Body of pancreas (tissue), 4 donors: Measurements from ENCODE around the gene BANF2. TPM values are rescaled to one million over a fixed set of nuclear protein-coding genes. Genes with fewer than 3 reads are reported as not detected.
A peak's percentile ranks its signal among the peaks of the same experiment; 100 is the strongest.

Source experiments
- ATAC-seq: fragments of 150-250 bp; one replicate; pipeline ENCODE4 v1.9.1; 2016
- DNase-seq, 4 donors: peaks; one replicate each; pipeline ENCODE4 v3.0.0-alpha.2; 2019
- H3K27ac ChIP-seq, 4 donors: fragments of 200-600 bp; sonication (generic); 1 replicate in 3 of 4; 2 replicates in 1 of 4; pipeline versions ENCODE4 v1.5.1 to v1.6.1; 2016 to 2019; ENCODE audit warnings: mild to moderate bottlenecking in 1 of 4, mixed read lengths in 1 of 4, moderate library complexity in 1 of 4
- H3K27me3 ChIP-seq, 2 donors: fragments of 200-600 bp; sonication (generic); one replicate each; pipeline ENCODE4 v1.6.0; 2016; ENCODE audit warnings: mild to moderate bottlenecking in 1 of 2
- H3K36me3 ChIP-seq, 2 donors: fragments of 200-600 bp; sonication (generic); replicated peaks in 1 of 2; 2 replicates each; pipeline ENCODE4 v1.5.1; 2016; ENCODE audit warnings: low read depth in 2 of 2; ENCODE audit not compliant: insufficient read depth in 1 of 2
- H3K4me1 ChIP-seq: fragments of 200-600 bp; sonication (generic); one replicate; pipeline ENCODE4 v1.6.0; 2016
- H3K4me3 ChIP-seq, 2 donors: fragments of 200-600 bp; sonication (generic); 1 replicate in 1 of 2; 2 replicates in 1 of 2; pipeline ENCODE4 v1.5.1; 2016 to 2019
- H3K9me3 ChIP-seq, 3 donors: fragments of 200-600 bp; sonication (generic); 1 replicate in 2 of 3; 2 replicates in 1 of 3; pipeline ENCODE4 v1.5.1; 2016
- POLR2A ChIP-seq, 3 donors: fragments of 450-650 bp; IDR thresholded peaks; one replicate each; pipeline ENCODE4 v1.6.1; 2016; ENCODE audit warnings: antibody characterized with exemption in 3 of 3, mild to moderate bottlenecking in 2 of 3
- WGBS, 2 donors: methylation state at CpG; one replicate each; pipeline ENCODE4 v1.1.5; 2017; 5-methylcytosine and 5-hydroxymethylcytosine counted together
- intact Hi-C: fragments of 100-400 bp; cut with DNase I; formaldehyde crosslinking; loops from one replicate; pipeline ENCODE4 v1.15.1; 2023
- total RNA-seq, 2 donors: library from RNA; depleted of rRNA; stranded (reverse); fragments of >200 nt; gene quantifications; one replicate each; pipeline ENCODE4 v1.1.0, GENCODE V29; 2016
- TF ChIP-seq, protein P1 (sequence below), 7 experiments: fragments of 450-650 bp in 4 of 7; fragments of 200-600 bp in 3 of 7; sonication (generic) in 3 of 7; IDR thresholded peaks; one replicate each; pipeline ENCODE4 v1.5.1; 2016 to 2019; ENCODE audit warnings: antibody characterized with exemption in 7 of 7

BANF2 gene
- total RNA-seq, 2 donors from 2014 or later, result 4.0 TPM; not detected in 1

DNA sequence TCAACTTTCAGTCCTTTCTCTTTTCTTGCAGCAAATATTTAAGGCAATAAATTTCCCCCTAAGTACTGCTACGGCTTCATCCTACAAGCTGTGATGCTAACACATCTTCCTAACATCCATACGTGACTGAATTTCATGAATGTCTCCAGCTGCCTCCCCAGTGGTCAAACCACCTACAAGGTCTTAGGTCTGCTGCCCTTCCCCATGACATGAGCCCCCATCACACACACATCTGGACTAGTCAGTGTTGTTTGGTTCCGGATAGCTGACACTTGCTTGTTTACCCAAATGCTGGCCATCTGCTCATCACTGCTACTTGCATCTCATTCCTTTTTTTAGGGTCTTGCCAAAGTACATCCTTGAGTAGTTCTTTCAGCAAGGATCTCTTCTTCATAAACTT, 32.3 kb upstream of the BANF2 start:
- Histone ChIP-seq H3K27ac (peak overlapping the region in 3 of 4 donors; percentile 10 to 73 (median 15)), H3K36me3 (peaks cover 0 to 3% of the 10 kb centered on the region in 2 donors), H3K27me3 (no peaks in the 10 kb centered on the region), H3K4me1 (peaks cover 89% of the 10 kb centered on the region), H3K4me3 (no peak overlapping the region), H3K9me3 (no peaks in the 10 kb centered on the region)
- TF ChIP-seq POLR2A (IDR thresholded peaks at IDR 0.05), result peak in 1 of 3 donors; percentile 4
- TF ChIP-seq, protein P1, sequence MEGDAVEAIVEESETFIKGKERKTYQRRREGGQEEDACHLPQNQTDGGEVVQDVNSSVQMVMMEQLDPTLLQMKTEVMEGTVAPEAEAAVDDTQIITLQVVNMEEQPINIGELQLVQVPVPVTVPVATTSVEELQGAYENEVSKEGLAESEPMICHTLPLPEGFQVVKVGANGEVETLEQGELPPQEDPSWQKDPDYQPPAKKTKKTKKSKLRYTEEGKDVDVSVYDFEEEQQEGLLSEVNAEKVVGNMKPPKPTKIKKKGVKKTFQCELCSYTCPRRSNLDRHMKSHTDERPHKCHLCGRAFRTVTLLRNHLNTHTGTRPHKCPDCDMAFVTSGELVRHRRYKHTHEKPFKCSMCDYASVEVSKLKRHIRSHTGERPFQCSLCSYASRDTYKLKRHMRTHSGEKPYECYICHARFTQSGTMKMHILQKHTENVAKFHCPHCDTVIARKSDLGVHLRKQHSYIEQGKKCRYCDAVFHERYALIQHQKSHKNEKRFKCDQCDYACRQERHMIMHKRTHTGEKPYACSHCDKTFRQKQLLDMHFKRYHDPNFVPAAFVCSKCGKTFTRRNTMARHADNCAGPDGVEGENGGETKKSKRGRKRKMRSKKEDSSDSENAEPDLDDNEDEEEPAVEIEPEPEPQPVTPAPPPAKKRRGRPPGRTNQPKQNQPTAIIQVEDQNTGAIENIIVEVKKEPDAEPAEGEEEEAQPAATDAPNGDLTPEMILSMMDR (IDR thresholded peaks at IDR 0.05), result no peak
- no peak for DNase-seq
- ATAC-seq, result no peak
- WGBS, 2 donors, result 41 to 43% methylated on average over 3 of the region's 3 CpGs
- intact Hi-C loops, result no loop called here

DNA sequence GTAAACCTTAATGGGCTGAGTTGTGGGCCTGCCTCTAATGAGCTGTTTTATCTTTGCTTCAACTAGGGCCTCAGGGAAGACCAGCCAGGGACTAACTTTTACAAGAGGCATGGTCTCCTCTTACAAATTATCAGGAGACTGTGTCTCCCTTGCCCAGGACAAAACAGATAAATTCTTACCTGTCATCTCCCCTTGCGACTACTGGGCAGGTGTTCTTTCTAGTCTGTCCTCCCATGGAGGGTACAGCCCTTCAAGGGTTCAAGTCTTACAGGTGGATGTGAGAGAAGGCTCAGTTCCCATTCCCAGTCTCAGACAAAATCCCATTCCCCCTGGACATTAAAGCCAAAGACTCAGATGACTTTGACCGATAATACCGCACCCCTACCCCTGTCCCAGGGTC, 31.3 kb upstream of the BANF2 start:
- peaks cover 90% of the 10 kb centered on the region for H3K4me1 ChIP-seq
- H3K4me3 ChIP-seq, result no peak overlapping the region
- peak overlapping the region in 2 of 4 donors; percentile 21 to 73 for H3K27ac ChIP-seq
- H3K9me3 ChIP-seq, result no peaks in the 10 kb centered on the region
- H3K27me3 ChIP-seq, result no peaks in the 10 kb centered on the region
- TF ChIP-seq, protein P1 (IDR thresholded peaks at IDR 0.05), result no peak
- TF ChIP-seq POLR2A (IDR thresholded peaks at IDR 0.05), result no peak
- DNase-seq (no peak), ATAC-seq (no peak)
- WGBS, 2 donors, result 48% methylated on average over 3 of the region's 3 CpGs
- intact Hi-C loops, result no loop called here
- peaks cover 0 to 3% of the 10 kb centered on the region in 2 donors for H3K36me3 ChIP-seq

DNA sequence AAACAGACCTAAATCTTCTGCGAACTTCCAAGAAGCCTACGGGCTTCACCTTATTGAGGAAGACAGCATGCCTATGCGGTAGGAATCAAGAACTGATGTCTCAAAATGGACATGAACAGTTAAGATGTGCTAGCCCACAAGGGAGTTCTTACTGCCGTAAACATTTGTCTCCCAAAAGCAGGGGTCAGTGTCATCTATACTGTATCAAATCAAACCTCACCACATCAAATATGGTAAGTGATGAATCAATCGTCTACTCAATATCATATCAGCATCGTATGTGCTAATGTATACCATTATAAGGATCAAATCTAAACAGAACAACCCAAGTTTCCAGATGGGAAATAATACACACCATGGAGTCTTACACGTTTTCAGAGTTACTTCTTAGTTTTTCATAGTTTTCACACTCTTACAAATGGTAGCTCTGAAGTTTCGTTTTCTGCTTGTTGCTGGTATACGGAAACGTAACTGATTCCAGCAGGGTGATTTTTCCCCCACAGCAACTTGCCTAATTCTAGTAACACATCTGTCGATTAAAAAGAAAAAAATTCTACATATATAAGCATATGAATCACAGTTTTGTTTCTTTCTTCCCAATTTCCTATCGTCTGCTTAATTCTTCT, 30.3 kb upstream of the BANF2 start:
- no peak for TF ChIP-seq POLR2A (IDR thresholded peaks at IDR 0.05)
- TF ChIP-seq, protein P1 (IDR thresholded peaks at IDR 0.05), result no peak
- Histone ChIP-seq H3K27me3 (no peaks in the 10 kb centered on the region), H3K4me3 (no peak overlapping the region), H3K4me1 (peaks cover 90% of the 10 kb centered on the region), H3K9me3 (no peaks in the 10 kb centered on the region), H3K27ac (peak overlapping the region; percentile 4 to 73 (median 25)), H3K36me3 (peaks cover 0 to 3% of the 10 kb centered on the region in 2 donors)
- 37 to 41% methylated on average over 12 of the region's 12 CpGs for WGBS, 2 donors
- intact Hi-C loops, result no loop called here
- DNase-seq (no peak), ATAC-seq (no peak)

DNA sequence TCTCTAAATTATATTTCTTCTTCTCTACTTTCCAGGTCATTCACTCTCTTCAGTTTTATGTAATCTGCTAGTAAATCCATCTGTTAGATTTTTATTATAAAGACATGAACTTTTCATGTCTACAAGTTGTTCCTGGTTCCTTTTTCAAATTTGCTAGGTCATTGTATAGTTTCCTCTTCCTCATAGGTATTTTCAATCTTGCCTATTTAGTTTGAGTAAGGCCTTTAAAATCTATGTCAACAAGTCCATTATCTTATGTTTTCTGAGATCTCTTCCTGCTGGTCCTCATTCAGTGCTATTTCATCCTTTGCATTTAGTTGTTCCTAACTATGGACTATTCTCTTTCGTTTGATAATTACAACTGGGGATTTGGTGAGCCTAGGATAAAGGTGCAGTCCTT, 28.8 kb upstream of the BANF2 start:
- H3K4me1 ChIP-seq, result peaks cover 94% of the 10 kb centered on the region
- 33 to 36% methylated on average over 1 of the region's 1 CpG for WGBS, 2 donors
- DNase-seq (no peak), ATAC-seq (no peak)
- no peak overlapping the region for H3K4me3 ChIP-seq
- intact Hi-C loops, result no loop called here
- H3K27ac ChIP-seq, result peak overlapping the region in 3 of 4 donors; percentile 17 to 24 (median 23)
- H3K36me3 ChIP-seq, result peaks cover 0 to 6% of the 10 kb centered on the region in 2 donors
- TF ChIP-seq, protein P1 (IDR thresholded peaks at IDR 0.05), result no peak
- TF ChIP-seq POLR2A (IDR thresholded peaks at IDR 0.05), result no peak
- no peaks in the 10 kb centered on the region for H3K9me3 ChIP-seq
- no peaks in the 10 kb centered on the region for H3K27me3 ChIP-seq

DNA sequence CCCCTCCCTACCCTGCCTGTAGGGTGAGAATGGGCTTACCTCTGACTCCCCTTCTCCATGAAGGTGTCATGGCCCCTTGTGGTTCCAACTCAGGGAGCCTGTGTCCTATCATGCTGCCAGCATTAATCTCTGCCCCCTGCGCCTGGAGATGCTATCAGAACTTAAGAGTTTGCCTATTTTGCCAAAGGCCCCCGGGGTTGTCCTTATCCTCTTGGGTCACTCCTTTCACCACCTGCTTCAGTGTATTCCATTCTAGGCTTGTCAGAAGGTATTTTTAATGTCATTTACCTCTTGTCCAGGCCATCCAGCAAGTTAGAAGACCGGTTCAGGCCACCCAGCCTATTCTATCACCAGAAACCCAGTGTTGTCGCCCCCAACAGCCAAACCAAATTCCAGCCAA, 28.2 kb upstream of the BANF2 start:
- Histone ChIP-seq H3K4me1 (peaks cover 94% of the 10 kb centered on the region), H3K4me3 (no peak overlapping the region), H3K27me3 (no peaks in the 10 kb centered on the region), H3K27ac (peak overlapping the region in 3 of 4 donors; percentile 17 to 24 (median 23)), H3K9me3 (no peaks in the 10 kb centered on the region), H3K36me3 (peaks cover 0 to 8% of the 10 kb centered on the region in 2 donors)
- ATAC-seq (no peak), DNase-seq (no peak)
- TF ChIP-seq POLR2A (IDR thresholded peaks at IDR 0.05), result no peak
- TF ChIP-seq, protein P1 (IDR thresholded peaks at IDR 0.05), result no peak
- intact Hi-C loops, result no loop called here
- WGBS, 2 donors, result 44 to 49% methylated on average over 4 of the region's 4 CpGs
